Measurements from ENCODE around the gene MAP3K5. TPM values are rescaled to one million over a fixed set of nuclear protein-coding genes. Genes with fewer than 3 reads are reported as not detected.

MAP3K5 gene
- total and polyA plus RNA-seq, 2 donors (not counting 3 experiments of a cell fraction or from before 2014, with no cell fraction given), result 1.5 to 7.0 TPM

DNA sequence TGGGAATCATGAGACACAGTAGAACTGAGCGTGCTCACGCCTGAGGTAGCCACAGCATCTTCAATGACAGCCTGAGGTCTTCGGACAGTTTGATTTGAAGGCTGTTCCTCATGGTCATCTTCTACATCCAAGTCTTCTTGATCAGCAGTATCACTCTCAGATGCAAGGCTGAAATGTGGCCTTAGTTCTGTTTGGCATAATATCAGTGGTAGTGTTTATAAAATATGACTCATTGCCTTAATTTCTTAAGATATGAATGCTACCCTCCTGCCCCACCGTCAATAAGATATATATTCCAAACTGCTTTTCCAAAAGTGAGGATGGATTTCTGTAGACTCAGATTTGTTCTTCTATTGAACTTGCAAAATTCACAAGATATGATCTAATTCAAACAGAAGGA is 224.6 kb downstream of the MAP3K5 start:
- DNase-seq (ENCODE audit: low read depth, low spot score) (peak; percentile 13), FAIRE-seq (no peak)
- no peaks in the 10 kb centered on the region for H3K9me1 ChIP-seq (replicated peaks; ENCODE audit: control insufficient read depth, extremely low read depth, insufficient read depth, low read length)
- TF ChIP-seq GATA2 (IDR thresholded peaks at IDR 0.05; ENCODE audit: insufficient read depth, insufficient read length, low read depth, low read length), result no peak
- TF ChIP-seq MYC (IDR thresholded peaks at IDR 0.05; ENCODE audit: low read depth, low read length), result no peak
- TF ChIP-seq, protein P1, sequence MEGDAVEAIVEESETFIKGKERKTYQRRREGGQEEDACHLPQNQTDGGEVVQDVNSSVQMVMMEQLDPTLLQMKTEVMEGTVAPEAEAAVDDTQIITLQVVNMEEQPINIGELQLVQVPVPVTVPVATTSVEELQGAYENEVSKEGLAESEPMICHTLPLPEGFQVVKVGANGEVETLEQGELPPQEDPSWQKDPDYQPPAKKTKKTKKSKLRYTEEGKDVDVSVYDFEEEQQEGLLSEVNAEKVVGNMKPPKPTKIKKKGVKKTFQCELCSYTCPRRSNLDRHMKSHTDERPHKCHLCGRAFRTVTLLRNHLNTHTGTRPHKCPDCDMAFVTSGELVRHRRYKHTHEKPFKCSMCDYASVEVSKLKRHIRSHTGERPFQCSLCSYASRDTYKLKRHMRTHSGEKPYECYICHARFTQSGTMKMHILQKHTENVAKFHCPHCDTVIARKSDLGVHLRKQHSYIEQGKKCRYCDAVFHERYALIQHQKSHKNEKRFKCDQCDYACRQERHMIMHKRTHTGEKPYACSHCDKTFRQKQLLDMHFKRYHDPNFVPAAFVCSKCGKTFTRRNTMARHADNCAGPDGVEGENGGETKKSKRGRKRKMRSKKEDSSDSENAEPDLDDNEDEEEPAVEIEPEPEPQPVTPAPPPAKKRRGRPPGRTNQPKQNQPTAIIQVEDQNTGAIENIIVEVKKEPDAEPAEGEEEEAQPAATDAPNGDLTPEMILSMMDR (IDR thresholded peaks at IDR 0.05; ENCODE audit: extremely low read depth in 1 of 2, insufficient read depth in 1 of 2, low read depth in 1 of 2, low read length in 2 of 2), result no peak
- TF ChIP-seq, protein P2, sequence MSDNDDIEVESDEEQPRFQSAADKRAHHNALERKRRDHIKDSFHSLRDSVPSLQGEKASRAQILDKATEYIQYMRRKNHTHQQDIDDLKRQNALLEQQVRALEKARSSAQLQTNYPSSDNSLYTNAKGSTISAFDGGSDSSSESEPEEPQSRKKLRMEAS (IDR thresholded peaks at IDR 0.05; ENCODE audit: insufficient read depth, insufficient read length), result no peak
- TF ChIP-seq POLR2AphosphoS5 (IDR thresholded peaks at IDR 0.05; ENCODE audit: insufficient read depth, low read depth, low read length), result no peak
- TF ChIP-seq POLR2A (IDR thresholded peaks at IDR 0.05; ENCODE audit: low read depth, low read length), result no peak
- no peak for TF ChIP-seq JUN (IDR thresholded peaks at IDR 0.05; ENCODE audit: borderline replicate concordance, insufficient read depth, insufficient read length, low read depth)
- no peak for TF ChIP-seq EZH2 (IDR thresholded peaks at IDR 0.05; ENCODE audit: borderline replicate concordance, low read depth, low read length, severe bottlenecking)
- no peak for TF ChIP-seq FOS (IDR thresholded peaks at IDR 0.05; ENCODE audit: borderline replicate concordance, insufficient read depth, low read length)
- no peak overlapping the region for H3K27ac ChIP-seq (ENCODE audit: insufficient read depth, low read depth, low read length)
- H3K4me3 ChIP-seq (replicated peaks in 1 of 3; ENCODE audit: insufficient read depth in 1 of 3, low read depth in 1 of 3, low read length in 3 of 3), result no peak overlapping the region
- H4K20me1 ChIP-seq (replicated peaks; ENCODE audit: control insufficient read depth, extremely low read depth, insufficient read depth, low read length), result no peaks in the 10 kb centered on the region
- POLR2A ChIA-PET, result no interaction called here
- no TSS peak for BruUV-seq (replicated peaks)
- no peak overlapping the region for H3K4me2 ChIP-seq (ENCODE audit: insufficient read depth, low read length)
- H3K27me3 ChIP-seq (ENCODE audit: control insufficient read depth in 2 of 2, insufficient read depth in 2 of 2, low read length in 2 of 2), result no peaks in the 10 kb centered on the region
- intact Hi-C loops (cut with micrococcal nuclease), result no loop called here
- CTCF ChIA-PET, result interaction anchor here (0.8 to 1.0 kb wide), 2 partner anchors 19 to 999 kb away, joined by 3 read pairs; no protein-coding TSS in a partner anchor
- no peaks in the 10 kb centered on the region for H3K79me2 ChIP-seq (ENCODE audit: control insufficient read depth, insufficient read depth, low read length)
- H3K9me3 ChIP-seq (replicated peaks; ENCODE audit: control insufficient read depth, insufficient read depth, low read length), result no peaks in the 10 kb centered on the region
- H3K36me3 ChIP-seq (ENCODE audit: control insufficient read depth in 2 of 2, extremely low read depth in 1 of 2, insufficient read depth in 2 of 2, low read length in 2 of 2), result no peaks in the 10 kb centered on the region
- H2AFZ ChIP-seq (ENCODE audit: low read depth, low read length), result no peak overlapping the region
- dilution Hi-C loops (cut with MboI; ENCODE audit: extremely low pct_ligation_motif_present, low sequenced_read_pairs), result no loop called here
- no peak overlapping the region for H3K9ac ChIP-seq (replicated peaks; ENCODE audit: extremely low read depth, insufficient read depth, low read length)
- peaks cover 5% of the 10 kb centered on the region for H3K4me1 ChIP-seq (ENCODE audit: control insufficient read depth, extremely low read depth, insufficient read depth, low read length)

All from endothelial cell of umbilical vein (primary cell).